Hepatocyte (in vitro differentiated cells): ENCODE measurements around the gene PAXX. TPM values are rescaled to one million over a fixed set of nuclear protein-coding genes. Genes with fewer than 3 reads are reported as not detected.

Source experiments
- DNase-seq: peaks from one replicate; pipeline ENCODE4 v3.0.0-alpha.2; 2016; ENCODE audit warnings: low spot score
- H2AFZ ChIP-seq: fragments of 200-600 bp; sonication (generic); 2 replicates; pipeline ENCODE4 v1.6.0; 2016; ENCODE audit warnings: antibody characterized with exemption, mild to moderate bottlenecking
- H3K27ac ChIP-seq: fragments of 200-600 bp; sonication (generic); 2 replicates; pipeline ENCODE4 v1.5.1; 2016; ENCODE audit warnings: mild to moderate bottlenecking
- H3K27me3 ChIP-seq: fragments of 200-600 bp; sonication (generic); 2 replicates; pipeline ENCODE4 v1.6.1; 2016
- H3K36me3 ChIP-seq: fragments of 200-600 bp; sonication (generic); replicated peaks from 2 replicates; pipeline ENCODE4 v1.5.1; 2016; ENCODE audit warnings: low read depth; ENCODE audit not compliant: insufficient read depth
- H3K4me1 ChIP-seq: fragments of 200-600 bp; sonication (generic); 2 replicates; pipeline ENCODE4 v1.5.1; 2016; ENCODE audit warnings: mild to moderate bottlenecking, moderate library complexity; ENCODE audit not compliant: insufficient read depth
- H3K4me2 ChIP-seq: fragments of 200-600 bp; sonication (generic); 2 replicates; pipeline ENCODE4 v1.6.0; 2016
- H3K4me3 ChIP-seq: fragments of 200-600 bp; sonication (generic); 2 replicates; pipeline ENCODE4 v1.5.1; 2016; ENCODE audit warnings: mild to moderate bottlenecking
- H3K79me2 ChIP-seq: fragments of 200-600 bp; sonication (generic); 2 replicates; pipeline ENCODE4 v1.6.0; 2017; ENCODE audit warnings: mild to moderate bottlenecking
- H3K9me2 ChIP-seq: fragments of 200-600 bp; sonication (generic); replicated peaks from 2 replicates; pipeline ENCODE4 v1.6.0; 2017; ENCODE audit warnings: mild to moderate bottlenecking; ENCODE audit not compliant: insufficient read depth
- H3K9me3 ChIP-seq: fragments of 200-600 bp; sonication (generic); 2 replicates; pipeline ENCODE4 v1.5.1; 2016; ENCODE audit warnings: low read depth, mild to moderate bottlenecking
- H4K20me1 ChIP-seq: fragments of 200-600 bp; sonication (generic); 2 replicates; pipeline ENCODE4 v1.6.0; 2016; ENCODE audit warnings: mild to moderate bottlenecking; ENCODE audit not compliant: insufficient read depth, poor library complexity, severe bottlenecking
- EZH2 ChIP-seq: fragments of 200-600 bp; sonication (generic); IDR thresholded peaks from 2 replicates; pipeline ENCODE4 v1.6.1; 2016; ENCODE audit warnings: antibody characterized with exemption, mild to moderate bottlenecking, borderline replicate concordance
- EZH2phosphoT487 ChIP-seq: fragments of 200-600 bp; sonication (generic); IDR thresholded peaks from one replicate; pipeline ENCODE4 v1.6.1; 2018; ENCODE audit warnings: antibody characterized with exemption, mild to moderate bottlenecking, low read depth, moderate library complexity; ENCODE audit not compliant: unreplicated experiment, severe bottlenecking
- WGBS: methylation state at CpG from one replicate; pipeline ENCODE4 v1.1.6; 2016; ENCODE audit warnings: low lambda C conversion rate; ENCODE audit errors: missing lambda C conversion rate; 5-methylcytosine and 5-hydroxymethylcytosine counted together
- polyA plus RNA-seq: library from polyadenylated mRNA; unstranded; fragments of >200 nt; fragmentation: Nextera tagmentation; extraction: Ambion mirVana; gene quantifications from 2 replicates; pipeline ENCODE4 v1.2.1, GENCODE V29; 2016
- total RNA-seq: library from RNA; depleted of rRNA; stranded (reverse); fragments of >200 nt; gene quantifications from 2 replicates; pipeline ENCODE4 v1.2.3, GENCODE V29; 2014
- TF ChIP-seq, protein P1 (sequence below): fragments of 200-600 bp; sonication (generic); IDR thresholded peaks from 2 replicates; pipeline ENCODE4 v1.5.1; 2016; ENCODE audit warnings: antibody characterized with exemption, mild to moderate bottlenecking; ENCODE audit not compliant: poor library complexity

Gene PAXX
- total and polyA plus RNA-seq, 2 experiments from 2014 or later, result 39.5 to 89.5 TPM

DNA sequence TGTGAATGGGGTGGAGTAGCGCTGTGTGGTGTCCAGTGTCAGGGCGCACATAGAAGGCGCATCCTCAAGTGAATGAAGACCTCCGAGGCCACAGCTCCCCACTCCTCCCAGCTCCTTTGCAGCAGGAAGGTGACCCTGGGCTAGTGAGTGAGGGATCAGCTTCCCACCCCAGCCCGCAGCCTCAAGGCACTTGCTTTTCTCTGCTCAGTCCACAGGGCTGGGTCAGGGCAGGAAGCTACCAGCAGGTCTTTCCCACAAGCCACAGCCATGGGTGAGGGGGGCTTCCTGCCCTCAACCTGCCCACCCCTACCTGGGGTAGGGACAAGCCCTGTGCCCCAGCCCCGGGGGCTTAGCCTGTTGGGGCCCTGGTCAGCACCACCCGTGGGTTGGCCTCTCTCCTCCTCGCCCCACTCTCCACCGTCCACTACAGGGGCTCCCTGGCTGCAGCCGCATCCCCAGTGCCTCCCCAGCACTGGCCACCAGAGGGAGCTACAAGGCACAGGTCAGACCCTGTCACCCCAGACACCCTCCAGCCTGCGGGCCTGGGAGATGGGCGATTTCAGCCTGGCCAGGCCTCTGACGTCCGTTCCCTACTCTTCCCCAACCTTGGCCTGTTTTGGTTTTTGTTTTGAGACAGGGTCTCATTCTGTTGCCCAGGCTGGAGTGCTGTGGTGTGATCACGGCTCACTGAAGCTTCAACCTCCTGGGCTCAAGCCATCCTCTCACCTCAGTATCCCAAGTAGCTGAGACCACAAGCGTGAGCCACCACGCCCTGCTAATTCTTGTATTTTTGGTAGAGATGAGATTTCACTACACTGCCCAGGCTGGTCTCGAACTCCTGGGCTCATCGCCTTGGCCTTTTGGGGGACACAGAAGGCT lies 37.1 kb downstream of the PAXX start:
- H3K36me3 ChIP-seq, result no peaks in the 10 kb centered on the region
- peak; percentile 83 for DNase-seq
- H3K4me3 ChIP-seq, result no peak overlapping the region
- peak overlapping the region; percentile 100 for H3K4me2 ChIP-seq
- H2AFZ ChIP-seq, result no peak overlapping the region
- H3K9me2 ChIP-seq, result no peaks in the 10 kb centered on the region
- 48% methylated on average over 19 of the region's 19 CpGs for whole genome bisulfite sequencing
- no peaks in the 10 kb centered on the region for H3K9me3 ChIP-seq
- H4K20me1 ChIP-seq, result no peaks in the 10 kb centered on the region
- peaks cover 20% of the 10 kb centered on the region for H3K4me1 ChIP-seq
- no peaks in the 10 kb centered on the region for H3K27me3 ChIP-seq
- peak overlapping the region; percentile 72 for H3K27ac ChIP-seq
- no peaks in the 10 kb centered on the region for H3K79me2 ChIP-seq
- TF ChIP-seq EZH2, result no peak
- TF ChIP-seq, protein P1, sequence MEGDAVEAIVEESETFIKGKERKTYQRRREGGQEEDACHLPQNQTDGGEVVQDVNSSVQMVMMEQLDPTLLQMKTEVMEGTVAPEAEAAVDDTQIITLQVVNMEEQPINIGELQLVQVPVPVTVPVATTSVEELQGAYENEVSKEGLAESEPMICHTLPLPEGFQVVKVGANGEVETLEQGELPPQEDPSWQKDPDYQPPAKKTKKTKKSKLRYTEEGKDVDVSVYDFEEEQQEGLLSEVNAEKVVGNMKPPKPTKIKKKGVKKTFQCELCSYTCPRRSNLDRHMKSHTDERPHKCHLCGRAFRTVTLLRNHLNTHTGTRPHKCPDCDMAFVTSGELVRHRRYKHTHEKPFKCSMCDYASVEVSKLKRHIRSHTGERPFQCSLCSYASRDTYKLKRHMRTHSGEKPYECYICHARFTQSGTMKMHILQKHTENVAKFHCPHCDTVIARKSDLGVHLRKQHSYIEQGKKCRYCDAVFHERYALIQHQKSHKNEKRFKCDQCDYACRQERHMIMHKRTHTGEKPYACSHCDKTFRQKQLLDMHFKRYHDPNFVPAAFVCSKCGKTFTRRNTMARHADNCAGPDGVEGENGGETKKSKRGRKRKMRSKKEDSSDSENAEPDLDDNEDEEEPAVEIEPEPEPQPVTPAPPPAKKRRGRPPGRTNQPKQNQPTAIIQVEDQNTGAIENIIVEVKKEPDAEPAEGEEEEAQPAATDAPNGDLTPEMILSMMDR, result peak; percentile 81
- TF ChIP-seq EZH2phosphoT487, result no peak

DNA sequence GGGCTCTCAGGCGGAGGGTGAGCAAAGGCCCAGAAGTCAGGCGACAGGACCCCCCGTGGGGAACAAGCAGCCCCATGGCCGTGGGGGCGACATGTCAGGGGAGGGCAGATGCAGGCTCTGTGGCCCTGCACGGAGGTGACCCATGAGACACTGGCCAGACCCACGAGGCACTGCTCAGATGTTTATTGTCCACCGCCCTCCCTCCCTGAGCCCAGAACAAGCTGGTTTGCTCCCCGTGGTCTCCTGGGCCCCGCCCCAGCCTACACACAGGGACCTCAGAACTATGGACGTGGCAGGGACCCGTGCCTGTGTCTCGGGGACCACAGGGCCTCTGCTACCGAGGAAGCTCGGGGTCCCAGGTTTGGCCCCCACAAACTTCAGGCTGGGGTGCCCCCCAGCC lies 37.8 kb downstream of the PAXX start:
- Histone ChIP-seq H3K79me2 (no peaks in the 10 kb centered on the region), H3K36me3 (no peaks in the 10 kb centered on the region), H4K20me1 (no peaks in the 10 kb centered on the region), H3K4me2 (no peak overlapping the region), H3K27me3 (no peaks in the 10 kb centered on the region), H2AFZ (no peak overlapping the region), H3K9me2 (no peaks in the 10 kb centered on the region), H3K4me1 (peaks cover 20% of the 10 kb centered on the region), H3K9me3 (no peaks in the 10 kb centered on the region), H3K4me3 (no peak overlapping the region), H3K27ac (no peak overlapping the region)
- DNase-seq, result no peak
- TF ChIP-seq EZH2, result no peak
- TF ChIP-seq EZH2phosphoT487, result no peak
- TF ChIP-seq, protein P1, result no peak
- 86% methylated on average over 14 of the region's 15 CpGs for WGBS

DNA sequence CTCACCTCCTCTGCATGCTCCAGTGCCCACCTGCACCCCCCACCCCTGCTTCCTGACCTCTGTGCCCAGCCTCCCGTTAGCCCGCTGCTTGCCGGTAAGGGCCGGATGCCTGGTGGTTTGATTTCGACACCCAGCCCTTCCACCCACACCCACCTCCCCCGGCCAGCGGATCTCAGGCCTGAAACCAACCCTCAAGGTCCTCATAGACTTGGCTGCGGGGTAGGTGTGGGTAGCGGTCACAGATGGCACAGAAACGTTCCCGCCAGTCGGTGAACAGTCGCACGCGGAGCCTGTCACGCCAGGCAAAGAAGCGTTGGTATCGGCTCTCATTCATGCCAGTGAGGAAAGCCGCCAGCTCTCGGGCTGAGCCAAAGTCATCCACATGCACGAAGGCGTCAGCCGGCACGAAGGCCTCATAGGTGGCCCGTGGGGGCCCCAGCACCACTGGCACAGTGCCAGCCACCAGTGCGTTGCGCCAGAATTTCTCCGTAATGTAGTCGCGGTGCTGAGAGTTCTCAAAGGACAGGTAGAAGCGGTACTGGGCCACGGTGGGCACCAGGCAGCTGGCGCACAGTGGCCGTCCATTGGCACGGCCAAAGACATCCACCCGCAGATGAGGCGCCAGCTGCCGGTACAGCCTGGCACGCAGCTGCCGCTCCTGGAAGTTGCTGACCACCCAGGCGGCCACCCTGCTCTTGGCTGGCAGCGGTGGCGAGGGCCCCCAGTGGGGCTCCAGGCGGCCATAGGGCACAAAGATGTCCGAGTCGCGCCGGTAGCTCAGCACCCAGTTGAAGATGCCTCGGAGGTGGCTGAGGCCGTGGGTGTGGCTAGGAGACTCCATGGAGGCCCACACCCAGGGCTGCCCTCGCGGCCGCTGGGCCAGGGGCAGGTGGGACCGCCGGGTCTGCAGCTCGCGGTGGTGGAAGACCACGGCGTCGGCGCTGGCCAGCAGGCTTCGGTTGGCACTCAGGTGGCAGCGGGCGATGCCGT lies 38.6 kb downstream of the PAXX start:
- 97% methylated on average over 56 of the region's 65 CpGs for WGBS
- Histone ChIP-seq H3K4me3 (no peak overlapping the region), H3K4me2 (no peak overlapping the region), H3K27ac (no peak overlapping the region), H3K9me3 (no peaks in the 10 kb centered on the region), H3K36me3 (no peaks in the 10 kb centered on the region), H3K27me3 (no peaks in the 10 kb centered on the region), H4K20me1 (no peaks in the 10 kb centered on the region), H3K9me2 (no peaks in the 10 kb centered on the region), H3K79me2 (no peaks in the 10 kb centered on the region), H3K4me1 (peaks cover 20% of the 10 kb centered on the region), H2AFZ (no peak overlapping the region)
- TF ChIP-seq, protein P1, result no peak
- TF ChIP-seq EZH2 (no peak), EZH2phosphoT487 (no peak)
- DNase-seq, result no peak
